Vagina (tissue), 2 donors: ENCODE measurements around the gene ATXN1.

ENCODE experiments used
- CTCF ChIP-seq, 3 experiments: fragments of 450-650 bp in 2 of 3; fragments of 200-600 bp in 1 of 3; sonication (generic) in 1 of 3; IDR thresholded peaks; one replicate each; pipeline ENCODE4 v1.5.1; 2017 to 2019; ENCODE audit warnings: antibody characterized with exemption in 3 of 3, mild to moderate bottlenecking in 2 of 3, moderate library complexity in 2 of 3
- POLR2A ChIP-seq, 2 donors: fragments of 450-650 bp; IDR thresholded peaks; one replicate each; pipeline ENCODE4 v1.6.1; 2017; ENCODE audit warnings: antibody characterized with exemption in 2 of 2, mild to moderate bottlenecking in 2 of 2, moderate library complexity in 2 of 2

- no peak for TF ChIP-seq CTCF (IDR thresholded peaks at IDR 0.05)
- TF ChIP-seq POLR2A (IDR thresholded peaks at IDR 0.05), result no peak
These were observed 194.2 kb downstream of the ATXN1 start for GRCh38 chr6:16567071-16567470.
